Measurements from ENCODE around the gene THSD4.
"Not testable (repeated sequence)": the region's sequence is repeated elsewhere in the genome, so short reads cannot be mapped to it uniquely, and the experiment has no call there.

Gene THSD4

DNA sequence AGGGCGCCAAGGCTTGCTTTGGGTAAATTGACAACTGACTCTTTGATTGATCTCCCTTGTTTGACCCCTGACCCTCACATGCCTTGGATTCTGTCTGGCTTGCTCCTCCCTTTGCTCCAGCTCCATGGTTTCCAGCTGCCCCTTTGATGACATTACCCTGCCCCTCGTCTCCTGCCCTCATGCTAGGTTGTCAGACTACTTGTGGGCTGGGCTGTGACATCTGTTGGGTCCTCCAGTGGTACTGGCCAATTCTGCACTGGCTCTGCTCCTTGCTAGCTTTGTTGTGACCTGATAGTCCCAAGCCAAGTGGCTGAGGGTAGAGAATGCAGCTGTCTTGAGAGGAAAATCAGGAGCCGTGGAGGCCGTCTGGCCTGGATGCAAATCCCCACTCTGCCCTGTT, 6.2 kb downstream of the THSD4 start:
- no peak for DNase-seq (ENCODE audit: low spot score)

DNA sequence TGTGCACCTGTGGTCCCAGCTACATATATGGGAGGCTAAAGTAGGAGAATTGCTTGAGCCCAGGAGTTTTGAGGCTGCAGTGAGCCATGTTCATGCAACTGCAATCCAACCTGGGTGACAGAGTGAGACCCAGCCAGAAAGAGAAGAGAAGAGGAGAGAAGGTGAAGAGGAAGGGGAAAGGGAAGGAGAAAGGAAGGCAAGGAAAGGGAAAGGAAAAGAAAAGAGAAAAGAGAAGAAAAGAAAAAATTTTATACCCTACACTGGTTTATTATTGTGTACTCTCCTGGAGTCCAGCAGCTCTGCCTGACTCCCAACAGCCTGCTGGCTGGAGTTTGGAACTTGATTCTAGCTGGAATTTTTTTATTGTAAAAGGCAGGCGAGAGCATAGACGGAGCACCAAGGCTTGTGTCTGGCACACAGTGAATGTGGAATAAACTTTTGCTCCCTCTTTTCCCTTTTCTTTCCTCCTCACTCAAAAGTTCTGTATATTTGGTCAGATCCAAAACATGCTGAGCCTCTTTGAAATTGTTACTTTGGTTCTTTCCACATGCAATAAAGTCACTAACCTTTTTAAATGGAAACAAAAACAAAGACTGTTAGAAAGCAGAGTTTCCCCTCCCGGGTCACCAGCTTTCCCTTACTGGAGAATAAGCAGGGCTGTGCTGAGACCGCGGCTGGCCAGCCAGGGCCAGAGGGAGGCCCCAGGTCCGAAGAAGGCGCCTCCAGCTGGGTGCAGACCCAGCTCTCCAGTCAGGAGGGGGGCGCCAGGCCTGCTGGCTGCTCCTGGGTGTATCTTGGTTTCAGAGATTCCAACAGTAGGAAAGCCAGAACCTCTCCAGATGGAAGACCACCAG, 9.9 kb downstream of the THSD4 start:
- no peak for DNase-seq (ENCODE audit: low spot score)

DNA sequence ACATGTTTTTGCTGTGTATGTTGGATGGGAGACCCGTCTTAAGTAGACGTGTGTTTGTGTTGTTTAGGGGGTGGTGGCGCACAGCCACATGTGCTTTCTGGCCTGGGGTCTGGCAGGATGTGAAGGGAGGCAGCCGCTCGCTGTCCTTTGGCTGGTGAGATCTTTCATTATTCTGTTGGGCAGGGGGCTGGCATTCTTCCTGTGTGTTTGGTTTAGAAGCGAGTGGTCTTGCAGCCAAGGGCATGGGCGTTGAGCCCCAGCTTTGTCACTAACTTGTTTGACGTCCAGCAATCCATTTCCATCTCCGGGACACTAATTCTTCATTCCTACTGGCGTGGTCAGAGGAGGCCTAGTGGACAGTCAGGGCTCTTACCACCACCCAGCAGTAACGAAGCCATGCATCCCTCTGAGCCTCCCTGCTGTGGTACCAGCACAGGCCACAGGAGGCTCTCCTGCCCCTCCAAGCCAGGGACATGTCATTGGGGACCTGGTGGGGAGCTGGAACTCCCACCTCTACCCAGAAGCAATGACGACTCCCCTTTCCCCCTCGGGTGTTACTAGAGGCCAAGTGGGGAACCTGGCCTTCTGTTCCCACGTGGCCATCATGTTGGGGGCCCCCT, 10.7 kb downstream of the THSD4 start:
- DNase-seq (ENCODE audit: low spot score), result no peak

DNA sequence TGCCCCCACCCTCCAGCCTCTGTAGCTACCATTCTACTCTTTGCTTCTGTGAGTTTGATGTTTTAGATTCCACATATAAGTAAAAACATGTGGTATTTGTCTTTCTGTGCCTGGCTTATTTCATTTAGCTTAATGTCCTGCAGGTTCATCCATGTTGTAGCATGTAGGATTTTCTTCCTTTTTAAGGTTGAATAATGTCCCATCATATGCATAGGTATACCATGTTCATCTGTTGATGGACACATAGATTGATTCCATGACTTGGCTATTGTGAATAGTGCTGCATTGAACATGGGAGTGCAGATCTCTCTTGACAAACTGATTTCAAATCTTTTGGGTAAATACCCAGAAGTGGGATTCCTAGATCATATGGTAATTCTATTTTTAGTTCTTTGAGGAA, 11.8 kb downstream of the THSD4 start:
- no peak for DNase-seq (ENCODE audit: low spot score)

DNA sequence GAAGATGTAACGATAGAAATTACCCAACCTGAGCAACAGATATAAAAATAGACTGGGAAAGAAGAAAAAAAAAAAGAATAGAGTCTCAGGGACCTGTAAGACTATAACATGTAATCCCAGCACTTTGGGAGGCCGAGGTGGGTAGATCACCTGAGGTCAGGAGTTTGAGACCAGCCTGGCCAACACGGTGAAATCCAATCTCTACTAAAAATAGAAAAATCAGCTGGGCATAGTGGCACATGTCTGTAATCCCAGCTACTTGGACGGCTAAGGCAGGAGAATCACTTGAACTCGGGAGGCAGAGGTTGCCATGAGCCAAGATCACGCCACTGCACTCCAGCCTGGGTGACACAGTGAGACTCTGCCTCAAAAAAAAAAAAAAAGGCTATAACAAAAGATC, 12.9 kb downstream of the THSD4 start:
- DNase-seq (ENCODE audit: low spot score), result not testable (repeated sequence)

DNA sequence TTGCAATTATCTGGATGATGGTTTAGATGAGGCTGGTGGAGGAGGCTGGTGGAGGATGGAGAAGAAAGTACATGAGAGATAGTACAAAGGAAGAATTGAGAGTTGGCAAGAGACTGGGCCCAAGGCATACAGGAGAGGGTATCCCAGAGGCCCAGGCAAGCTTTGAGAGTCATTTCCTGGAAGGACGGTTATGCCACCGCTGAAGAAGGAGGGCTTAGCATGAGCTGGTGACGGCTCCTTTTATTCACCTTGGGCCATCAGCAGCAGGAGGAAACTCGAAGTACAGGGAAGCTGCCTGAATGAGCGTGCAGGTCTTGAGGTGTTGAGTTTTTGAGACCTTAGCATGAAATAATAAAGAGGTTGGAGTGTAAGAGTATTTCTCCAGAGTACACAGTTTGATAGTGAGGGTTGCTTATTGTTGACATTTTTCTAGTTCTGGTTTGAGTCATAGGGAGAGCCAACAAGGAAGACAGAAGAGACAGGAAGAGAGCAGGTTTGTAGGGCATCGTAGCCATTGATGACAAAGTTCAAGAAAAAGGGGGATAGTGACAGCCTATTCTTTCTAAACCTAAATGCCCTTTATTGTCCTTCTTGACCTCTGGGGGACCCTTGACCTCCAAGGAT, 13.8 kb downstream of the THSD4 start:
- no peak for DNase-seq (ENCODE audit: low spot score)

DNA sequence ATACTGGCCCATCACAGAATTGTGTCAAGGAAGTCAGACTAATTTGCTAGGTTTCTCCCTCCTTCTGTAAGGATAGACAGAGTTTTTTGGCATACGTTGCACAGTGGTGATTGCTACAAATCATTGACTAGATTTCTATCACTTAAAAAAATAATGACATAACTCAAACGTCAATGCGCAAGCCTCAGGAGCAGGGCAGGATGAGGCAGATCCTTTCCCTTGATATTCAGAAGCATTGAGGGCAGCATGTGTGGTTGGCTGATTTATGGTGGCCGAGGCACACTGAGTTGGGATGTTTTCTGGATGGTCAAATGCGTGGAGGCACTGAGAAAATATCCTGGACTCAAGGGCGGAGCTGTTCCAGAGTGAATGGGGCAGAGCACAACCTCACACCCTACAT, 14.4 kb downstream of the THSD4 start:
- no peak for DNase-seq (ENCODE audit: low spot score)

DNA sequence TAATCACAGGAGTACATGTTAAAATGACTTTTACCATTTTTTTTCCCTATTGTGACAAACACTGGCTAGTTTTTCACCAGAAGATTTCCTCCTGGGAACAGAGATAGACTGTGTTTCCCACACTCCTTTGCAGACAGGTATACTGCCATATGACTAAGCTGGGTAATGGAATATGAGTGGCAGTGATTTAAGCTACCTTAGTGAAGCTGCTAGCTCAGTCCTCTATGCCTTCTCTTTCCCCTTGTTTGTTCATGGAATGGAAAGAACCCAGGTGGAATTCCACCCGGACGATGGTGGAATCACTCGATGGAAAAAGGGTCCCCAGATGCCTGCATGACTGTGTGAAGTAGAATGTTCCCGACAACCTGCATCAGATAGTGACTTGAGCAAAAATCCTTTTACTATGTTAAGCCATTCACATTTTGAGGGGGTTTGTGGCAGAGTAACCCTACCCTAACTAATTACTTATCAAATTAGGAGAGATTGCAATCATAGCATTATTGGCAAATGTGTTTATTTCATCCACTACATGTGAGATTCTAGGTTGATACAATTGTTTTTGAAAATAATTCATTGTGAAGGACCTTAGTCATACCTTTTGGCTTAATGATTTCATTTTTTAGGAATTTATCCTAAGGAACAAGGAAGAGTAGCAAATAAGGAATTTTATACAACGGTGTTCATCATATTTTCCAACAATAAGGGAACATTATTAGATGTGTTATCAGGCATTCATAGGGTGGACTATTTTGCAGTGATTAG, 16.5 kb downstream of the THSD4 start:
- DNase-seq (ENCODE audit: low spot score), result no peak

DNA sequence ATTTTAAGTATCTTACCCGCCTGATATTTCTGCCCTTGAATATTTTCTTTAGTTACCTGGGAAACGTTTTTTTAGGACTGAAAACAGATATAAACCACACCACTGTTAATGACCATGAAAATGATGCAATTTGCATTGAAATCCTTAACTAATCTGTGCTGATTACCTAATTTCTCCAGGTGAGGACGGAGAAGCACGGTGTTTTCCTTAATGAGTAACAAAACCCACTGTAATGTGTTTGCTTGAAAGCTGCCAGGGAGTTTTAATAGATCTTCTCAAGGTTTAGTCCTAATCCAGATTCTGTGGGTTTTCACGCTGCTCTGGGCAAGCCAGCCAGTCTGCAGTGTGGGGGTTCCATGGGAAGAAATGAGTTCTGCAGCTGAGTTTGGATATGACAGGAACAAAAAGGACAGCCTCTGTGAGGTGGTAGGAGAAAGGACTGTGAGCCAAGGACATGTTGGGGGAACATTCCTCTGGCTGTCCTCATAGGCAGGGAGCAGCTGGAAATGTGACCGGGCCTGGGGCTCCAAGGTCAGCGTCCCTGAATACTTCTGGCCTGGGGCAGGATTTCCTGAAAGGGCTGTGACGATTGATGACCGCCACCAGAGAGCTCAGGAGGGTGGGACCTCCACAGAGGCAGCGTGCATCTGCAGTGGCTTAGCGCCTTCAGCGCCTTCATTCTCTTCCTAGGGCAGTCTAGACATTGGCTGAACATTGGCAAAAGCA, 18.6 kb downstream of the THSD4 start:
- DNase-seq (ENCODE audit: low spot score), result no peak

DNA sequence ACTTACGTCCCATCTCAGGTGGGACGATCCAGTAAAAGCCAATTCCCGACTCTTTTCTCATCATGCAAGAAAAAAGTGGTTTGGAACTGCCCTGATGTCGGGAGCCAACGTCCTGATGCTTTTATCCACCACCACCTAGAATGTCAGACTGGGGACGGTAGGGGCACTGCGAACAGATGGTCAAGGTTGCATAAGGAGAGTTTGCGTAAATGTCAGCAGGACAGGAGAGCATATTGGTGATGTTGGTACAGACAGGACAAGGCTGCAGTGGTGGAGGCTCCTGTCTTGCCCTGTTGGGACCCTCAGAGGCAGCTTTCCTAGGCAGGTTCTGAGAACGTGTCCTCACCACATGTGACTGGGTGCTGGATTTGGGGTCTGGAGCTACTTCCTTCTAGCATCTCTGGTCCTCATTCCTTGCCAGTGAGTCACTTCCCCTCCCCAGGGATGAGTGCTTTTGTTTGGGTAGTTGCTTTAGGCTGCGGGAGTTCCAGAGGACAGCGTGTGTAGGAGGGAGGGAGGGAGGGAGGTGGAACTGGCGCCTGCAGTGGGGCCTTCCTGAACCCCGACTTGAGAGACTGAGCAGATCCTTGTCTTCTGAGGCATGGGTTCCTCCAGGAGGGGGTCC, 21.0 kb downstream of the THSD4 start:
- DNase-seq (ENCODE audit: low spot score), result peak; percentile 31

DNA sequence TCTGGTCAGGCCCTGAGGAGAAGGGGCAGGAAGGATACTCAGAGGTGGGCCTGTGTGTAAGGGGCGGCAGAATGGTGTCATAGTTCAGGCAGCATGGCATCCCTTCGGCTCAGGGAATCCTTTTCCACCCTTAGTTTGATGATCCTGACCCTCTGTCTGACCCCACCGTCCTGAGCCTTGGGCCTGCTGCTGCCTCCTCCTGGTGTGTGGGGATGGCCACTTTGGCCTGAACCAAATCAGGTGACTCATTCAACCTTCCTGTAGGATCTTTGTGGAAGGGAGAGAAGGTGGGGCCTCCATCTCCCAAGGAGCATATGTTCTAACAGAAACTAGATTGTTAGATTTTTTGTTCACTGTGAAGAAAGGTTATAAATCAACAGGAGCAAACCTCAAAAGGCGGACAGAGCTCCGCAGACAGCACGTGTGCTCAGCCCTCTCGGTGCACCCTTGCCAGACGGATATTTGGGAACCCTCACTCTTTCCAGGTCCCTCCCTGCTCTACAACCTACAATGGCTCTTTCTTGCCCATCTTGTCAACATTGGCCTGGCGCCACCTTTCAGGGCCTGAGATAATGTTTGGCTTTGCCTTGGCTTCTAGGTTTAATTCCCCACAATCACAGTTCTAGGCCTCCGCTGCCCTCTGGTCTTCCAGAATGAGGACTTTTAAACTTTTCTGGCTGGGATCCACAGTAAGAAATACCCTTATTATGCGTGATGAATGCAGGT, 21.7 kb downstream of the THSD4 start:
- DNase-seq (ENCODE audit: low spot score), result no peak

DNA sequence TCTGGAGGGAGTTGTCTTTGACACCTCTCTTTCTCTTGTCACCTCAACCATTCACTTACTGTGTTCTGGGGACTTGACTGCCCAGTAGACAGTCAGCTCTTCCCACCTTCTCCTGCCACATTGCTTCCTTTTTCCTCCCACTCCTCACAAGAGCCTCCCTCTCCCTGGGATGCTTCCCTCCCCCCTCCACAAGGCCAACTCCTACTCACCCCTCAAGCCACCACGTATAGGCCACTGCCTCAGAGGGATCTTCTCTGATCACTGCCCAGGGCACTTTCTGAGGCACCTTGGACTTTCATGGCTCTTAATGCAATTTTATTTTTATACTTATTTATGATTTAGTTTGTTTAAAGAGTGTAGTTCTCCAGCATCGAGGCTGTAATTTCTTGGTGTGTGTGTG, 23.2 kb downstream of the THSD4 start:
- no peak for DNase-seq (ENCODE audit: low spot score)

DNA sequence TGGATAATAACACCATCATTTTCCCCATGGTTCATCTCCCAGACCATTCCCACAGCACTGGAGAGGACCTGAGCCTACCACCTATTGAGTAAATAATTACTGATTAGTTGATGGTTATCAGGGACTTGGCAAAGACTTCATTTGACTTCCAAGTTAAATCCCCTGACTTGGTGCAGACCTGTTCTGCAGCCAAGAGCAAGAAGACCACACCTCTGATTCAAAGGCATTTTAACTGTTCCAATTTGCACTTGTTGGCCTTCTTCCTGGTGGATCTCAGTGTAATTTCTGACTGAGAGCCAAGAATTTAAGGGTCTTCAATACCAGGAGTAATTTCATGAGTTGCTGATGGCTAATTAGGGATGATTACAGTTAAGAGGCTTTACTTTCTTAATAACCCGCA, 24.0 kb downstream of the THSD4 start:
- DNase-seq (ENCODE audit: low spot score), result no peak

DNA sequence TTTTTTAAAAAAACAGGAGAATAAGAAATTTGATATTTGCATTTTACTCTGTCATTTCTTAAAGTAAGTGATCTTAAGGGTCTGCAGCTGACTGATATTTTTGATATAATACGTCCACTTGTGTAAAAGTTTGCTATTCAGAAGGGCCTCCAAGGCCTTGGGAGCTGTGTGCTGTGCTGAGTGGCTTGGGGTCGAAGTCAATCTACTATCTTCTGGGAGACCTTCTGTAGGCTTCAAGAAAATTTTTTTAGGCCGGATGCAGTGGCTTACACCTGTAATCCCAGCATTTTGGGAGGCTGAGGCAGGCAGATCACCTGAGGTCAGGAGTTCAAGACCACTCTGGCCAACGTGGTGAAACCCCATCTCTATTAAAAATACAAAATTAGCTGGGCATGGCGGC, 26.3 kb downstream of the THSD4 start:
- no peak for DNase-seq (ENCODE audit: low spot score)

DNA sequence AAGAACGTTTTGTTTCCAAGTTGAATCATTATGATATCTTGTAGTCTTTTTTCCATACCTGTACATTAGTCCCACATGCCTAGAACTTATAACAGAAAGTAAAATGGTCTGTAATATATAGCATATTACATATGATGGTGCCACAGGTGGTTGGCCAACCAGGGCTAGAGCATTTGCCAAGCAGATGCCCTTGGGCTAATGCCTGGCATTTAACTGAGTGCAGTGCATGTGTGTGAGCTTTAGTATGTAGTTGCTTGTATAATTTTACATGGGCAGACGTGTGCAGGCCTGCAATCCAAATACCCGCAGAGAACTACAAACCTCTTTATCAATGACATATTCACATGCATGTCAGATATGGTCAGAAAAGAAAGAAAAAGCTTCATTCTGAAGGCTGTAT, 27.5 kb downstream of the THSD4 start:
- DNase-seq (ENCODE audit: low spot score), result no peak

DNA sequence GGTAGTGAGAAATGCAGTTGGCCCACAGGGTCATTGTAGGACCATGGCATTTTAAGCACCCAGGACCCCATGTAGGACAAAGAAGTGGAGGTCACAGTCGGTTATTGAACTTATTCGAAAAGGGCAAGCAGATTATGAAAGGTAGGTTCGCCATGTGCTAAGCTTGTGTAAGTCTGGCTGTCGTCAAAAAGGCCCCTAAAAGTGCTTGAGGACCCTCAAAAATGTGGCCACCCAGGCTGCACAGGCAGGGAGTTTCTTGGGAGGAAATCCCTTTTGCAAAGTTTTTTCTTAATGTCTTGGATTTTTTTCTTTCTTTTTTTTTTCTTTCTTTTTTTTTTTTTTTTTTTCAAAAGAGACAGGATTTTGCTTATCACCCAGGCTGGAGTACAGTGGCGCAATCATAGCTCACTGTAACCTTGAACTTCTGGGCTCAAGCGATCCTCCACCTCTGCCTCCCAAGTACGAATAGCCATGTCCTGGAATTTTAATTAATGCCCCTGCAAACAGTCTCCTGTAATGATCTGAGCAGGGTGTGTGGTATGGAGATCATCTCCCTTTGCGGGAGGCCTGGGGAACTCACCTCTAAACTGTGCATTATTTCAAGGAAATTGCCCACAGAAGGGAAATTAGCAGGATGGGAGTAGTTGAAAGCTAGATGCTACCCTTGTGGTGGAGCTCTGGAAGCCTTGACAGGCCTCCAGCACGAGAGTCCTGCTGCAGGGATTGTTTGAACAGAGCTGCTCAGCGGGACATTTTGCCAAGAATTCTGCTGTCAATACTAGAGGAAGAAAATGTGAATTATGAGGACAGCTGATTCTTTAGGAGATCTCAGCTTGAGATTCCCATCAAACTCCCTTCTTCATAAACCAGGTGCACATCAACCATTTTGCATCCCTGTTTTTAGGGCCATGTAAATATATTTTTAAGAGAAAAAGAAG, 28.4 kb downstream of the THSD4 start:
- DNase-seq (ENCODE audit: low spot score), result no peak

DNA sequence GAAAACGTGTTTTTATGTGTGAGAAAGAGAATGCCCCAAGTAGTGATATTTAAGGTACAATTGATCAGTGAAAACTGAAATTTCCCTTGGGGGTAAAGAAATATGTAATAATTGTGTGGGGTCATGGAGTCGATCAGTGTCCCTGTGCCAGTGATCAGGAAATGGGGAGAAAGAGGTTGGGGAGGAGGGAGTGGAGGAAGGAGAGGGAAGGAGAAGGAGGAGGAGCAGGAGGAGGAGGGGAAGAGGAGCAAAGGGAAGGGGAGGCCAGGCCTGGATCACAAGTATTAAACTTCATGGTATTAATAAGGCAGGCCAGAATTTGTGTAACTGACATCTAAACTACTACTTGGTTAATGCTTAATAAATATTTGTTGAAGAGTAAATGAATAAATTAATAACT, 30.4 kb downstream of the THSD4 start:
- no peak for DNase-seq (ENCODE audit: low spot score)

DNA sequence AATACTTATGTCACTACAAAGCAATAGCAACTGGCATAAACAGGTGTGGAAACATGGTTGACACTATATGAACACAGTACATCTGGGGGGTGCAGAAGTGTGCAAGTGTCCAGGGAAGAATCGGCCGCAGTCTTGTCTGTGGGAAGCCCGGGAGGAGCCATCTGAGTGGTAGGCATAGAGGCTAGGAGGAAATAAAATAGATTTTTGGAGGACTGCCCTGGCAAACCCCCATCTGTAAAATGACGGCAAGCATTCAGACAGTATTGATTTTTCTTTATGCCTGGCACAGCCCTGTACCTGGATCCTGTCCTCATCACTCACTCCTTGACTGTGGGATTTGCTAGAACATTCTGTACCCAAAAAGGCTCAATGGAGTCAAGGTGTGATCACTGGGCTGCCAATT, 31.3 kb downstream of the THSD4 start:
- DNase-seq (ENCODE audit: low spot score), result no peak

DNA sequence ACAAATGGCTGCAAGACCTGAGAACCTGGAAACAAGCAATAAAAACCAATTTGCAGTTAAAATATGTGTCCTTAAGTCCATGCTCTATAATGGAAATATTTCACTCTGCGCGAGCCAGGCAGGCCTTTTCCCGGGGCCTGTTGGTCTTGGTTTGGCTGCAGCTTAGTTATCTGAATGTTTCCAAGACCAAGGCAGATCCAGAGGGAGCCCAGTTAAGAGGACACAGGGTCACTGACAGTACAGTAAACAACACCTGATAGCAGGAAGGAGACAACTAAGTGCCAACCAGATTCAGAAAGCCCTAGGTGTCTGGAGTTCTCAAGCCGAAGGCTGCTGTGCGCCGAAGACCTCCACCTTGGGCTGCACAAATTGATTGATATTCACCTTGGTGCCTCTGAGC, 32.8 kb downstream of the THSD4 start:
- no peak for DNase-seq (ENCODE audit: low spot score)
